ENCODE results near the gene GALNT17. TPM values are rescaled to one million over a fixed set of nuclear protein-coding genes. Genes with fewer than 3 reads are reported as not detected.

The GALNT17 gene
- total RNA-seq, 1 experiment from 2014 or later, result not detected

DNA sequence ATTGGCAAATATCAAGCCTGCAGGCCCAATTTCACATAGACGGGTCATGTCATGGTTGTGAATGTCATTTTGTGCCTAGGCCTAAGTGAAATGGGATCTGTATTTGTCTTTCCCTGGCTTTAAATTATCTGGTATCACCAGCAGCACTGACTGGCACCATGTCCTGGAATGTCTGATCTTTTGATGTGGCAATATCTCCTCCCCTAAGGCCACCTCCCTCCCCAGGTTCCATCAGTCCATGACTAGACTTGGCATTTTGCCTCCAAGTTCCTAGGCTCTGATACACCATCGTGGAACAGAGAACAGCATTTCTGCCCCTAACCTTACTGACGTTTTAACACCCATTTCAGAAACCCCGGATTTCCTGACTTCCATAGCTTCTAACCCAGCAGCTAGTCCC is 513.9 kb downstream of the GALNT17 start:
- Histone ChIP-seq H3K4me3 (no peak overlapping the region), H3K4me1 (replicated peaks) (no peaks in the 10 kb centered on the region), H3K27me3 (replicated peaks) (no peaks in the 10 kb centered on the region), H3K27ac (no peak overlapping the region), H3K9me3 (replicated peaks) (0 out of 2 replicates have a peak, but pooled peaks cover 3% of the 10 kb centered on the region), H3K36me3 (no peaks in the 10 kb centered on the region)
- DNase-seq (ENCODE audit: low read depth in 1 of 2, low spot score in 2 of 2), result no peak

DNA sequence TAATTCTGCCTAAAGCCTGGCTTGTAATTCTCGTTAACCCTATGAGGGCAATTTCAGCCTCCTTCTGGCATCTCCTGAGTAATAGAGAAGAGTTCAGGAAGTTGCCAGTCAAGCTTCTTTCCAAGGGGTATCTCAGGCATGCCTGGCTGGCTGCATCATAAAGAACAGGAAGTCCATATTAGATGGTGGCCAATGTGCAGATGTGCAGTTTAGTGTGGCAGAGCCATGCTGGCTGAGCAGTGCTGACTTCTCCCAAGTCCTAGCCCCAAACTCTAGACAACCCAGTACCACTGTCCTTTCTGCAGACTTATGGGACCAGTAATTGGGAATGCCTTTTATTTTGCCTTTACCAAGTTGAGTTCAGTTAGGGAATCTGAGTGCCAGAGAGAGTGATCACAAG is 517.9 kb downstream of the GALNT17 start:
- Histone ChIP-seq H3K9me3 (replicated peaks) (0 out of 2 replicates have a peak, but pooled peaks cover 3% of the 10 kb centered on the region), H3K36me3 (no peaks in the 10 kb centered on the region), H3K4me1 (replicated peaks) (no peaks in the 10 kb centered on the region), H3K27ac (no peak overlapping the region), H3K27me3 (replicated peaks) (no peaks in the 10 kb centered on the region), H3K4me3 (no peak overlapping the region)
- DNase-seq (ENCODE audit: low read depth in 1 of 2, low spot score in 2 of 2), result no peak

DNA sequence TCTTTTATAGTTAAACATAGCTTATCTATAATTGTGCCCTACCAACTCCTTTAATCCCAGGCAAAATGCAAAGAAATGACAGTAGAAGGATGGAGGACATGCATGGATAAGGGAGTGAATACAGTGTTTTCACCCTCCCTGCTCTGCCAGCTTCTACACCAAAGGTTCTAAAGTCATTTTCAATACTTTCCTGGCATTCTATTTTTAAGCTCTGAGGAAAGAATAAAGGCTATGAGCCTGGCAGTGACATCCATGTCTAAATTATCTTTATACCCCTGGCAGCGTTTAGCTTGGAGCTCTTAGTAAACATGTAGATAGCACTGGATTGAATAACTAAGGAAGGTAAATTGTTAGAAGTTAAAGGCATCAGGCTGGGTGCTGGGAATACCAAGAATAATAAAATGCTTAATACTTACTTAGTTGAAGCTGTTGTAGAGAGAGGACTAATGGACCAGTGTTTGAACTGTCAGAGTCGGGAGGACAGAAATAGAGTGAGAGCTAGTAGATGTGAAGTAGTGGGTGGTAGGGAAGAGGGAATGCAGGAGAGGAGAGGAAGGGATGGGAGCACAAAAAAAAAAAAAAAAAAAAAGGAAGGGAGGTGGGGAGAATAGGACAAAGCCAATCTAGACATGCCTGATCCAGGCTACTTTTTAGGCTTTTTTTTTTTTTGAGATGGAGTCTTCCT is 518.9 kb downstream of the GALNT17 start:
- no peak for DNase-seq (ENCODE audit: low read depth in 1 of 2, low spot score in 2 of 2)
- no peaks in the 10 kb centered on the region for H3K4me1 ChIP-seq (replicated peaks)
- 0 out of 2 replicates have a peak, but pooled peaks cover 3% of the 10 kb centered on the region for H3K9me3 ChIP-seq (replicated peaks)
- no peak overlapping the region for H3K4me3 ChIP-seq
- H3K27me3 ChIP-seq (replicated peaks), result no peaks in the 10 kb centered on the region
- no peak overlapping the region for H3K27ac ChIP-seq
- H3K36me3 ChIP-seq, result no peaks in the 10 kb centered on the region

DNA sequence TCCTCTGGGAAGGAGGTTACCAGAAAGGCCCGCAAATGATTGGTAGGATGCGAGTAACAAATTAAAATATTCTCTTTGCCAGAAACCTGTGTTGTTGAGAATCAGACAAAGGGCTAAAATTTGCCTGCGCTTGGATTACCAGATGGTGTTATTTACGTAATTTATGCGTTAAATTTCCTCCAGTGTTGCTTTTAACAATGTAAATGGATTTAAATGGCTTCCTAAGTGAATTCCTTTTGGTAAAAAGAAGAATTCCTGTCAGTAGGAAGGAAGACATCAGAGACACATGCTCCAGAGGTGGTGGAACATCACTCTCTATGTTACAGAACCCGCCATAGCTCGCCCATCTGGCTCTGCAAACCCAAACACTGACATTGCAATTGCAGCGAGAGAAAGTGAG is 520.6 kb downstream of the GALNT17 start:
- Histone ChIP-seq H3K4me1 (replicated peaks) (no peaks in the 10 kb centered on the region), H3K36me3 (no peaks in the 10 kb centered on the region), H3K4me3 (no peak overlapping the region), H3K9me3 (replicated peaks) (0 out of 2 replicates have a peak, but pooled peaks cover 3% of the 10 kb centered on the region), H3K27me3 (replicated peaks) (no peaks in the 10 kb centered on the region), H3K27ac (no peak overlapping the region)
- DNase-seq (ENCODE audit: low read depth in 1 of 2, low spot score in 2 of 2), result no peak

DNA sequence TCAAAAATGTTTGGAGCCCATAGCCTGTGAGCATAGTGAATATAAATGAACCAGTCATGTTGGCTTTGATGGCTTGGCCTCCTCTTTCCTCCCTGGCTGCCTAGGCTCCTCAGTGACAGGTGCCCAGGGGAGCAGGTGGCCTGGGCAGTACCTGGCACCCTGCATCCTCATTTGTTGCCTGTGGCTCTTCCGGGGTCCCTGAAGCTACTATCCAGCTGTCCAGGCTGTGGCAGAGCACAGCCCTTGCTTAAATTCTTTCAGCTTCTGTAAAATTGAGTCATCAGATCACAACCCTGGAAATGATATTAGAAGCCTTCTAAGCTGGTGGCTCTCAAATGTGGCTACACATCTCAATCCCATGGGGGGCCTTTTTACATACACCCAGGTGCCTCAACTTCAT is 525.4 kb downstream of the GALNT17 start:
- Histone ChIP-seq H3K27me3 (replicated peaks) (no peaks in the 10 kb centered on the region), H3K4me1 (replicated peaks) (no peaks in the 10 kb centered on the region), H3K36me3 (no peaks in the 10 kb centered on the region), H3K27ac (no peak overlapping the region), H3K9me3 (replicated peaks) (no peaks in the 10 kb centered on the region; the same call in 1 of the 2 replicates), H3K4me3 (no peak overlapping the region)
- no peak for DNase-seq (ENCODE audit: low read depth in 1 of 2, low spot score in 2 of 2)

DNA sequence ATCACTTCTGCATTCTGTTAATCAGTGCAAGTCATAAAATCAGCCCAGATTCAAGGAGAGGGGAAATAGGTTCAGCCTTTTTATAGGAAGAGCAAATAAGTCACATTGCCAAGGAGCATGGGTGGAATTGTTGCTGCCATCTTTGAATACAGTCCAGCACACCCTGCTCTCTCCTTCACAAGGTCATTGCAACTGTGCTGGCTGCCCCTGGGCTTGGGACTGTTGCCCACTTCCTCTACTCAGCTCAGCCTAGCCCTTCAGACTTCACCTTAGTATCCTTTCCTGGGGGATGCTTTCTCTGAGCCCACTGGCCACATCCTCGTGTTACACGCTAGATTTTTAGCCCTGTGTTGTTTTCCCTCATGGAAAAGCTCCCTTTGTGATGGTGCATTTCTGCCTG is 527.7 kb downstream of the GALNT17 start:
- Histone ChIP-seq H3K4me3 (no peak overlapping the region), H3K9me3 (replicated peaks) (no peaks in the 10 kb centered on the region; the same call in 1 of the 2 replicates), H3K27me3 (replicated peaks) (no peaks in the 10 kb centered on the region), H3K36me3 (no peaks in the 10 kb centered on the region), H3K27ac (no peak overlapping the region), H3K4me1 (replicated peaks) (no peaks in the 10 kb centered on the region)
- DNase-seq (ENCODE audit: low read depth in 1 of 2, low spot score in 2 of 2), result no peak

DNA sequence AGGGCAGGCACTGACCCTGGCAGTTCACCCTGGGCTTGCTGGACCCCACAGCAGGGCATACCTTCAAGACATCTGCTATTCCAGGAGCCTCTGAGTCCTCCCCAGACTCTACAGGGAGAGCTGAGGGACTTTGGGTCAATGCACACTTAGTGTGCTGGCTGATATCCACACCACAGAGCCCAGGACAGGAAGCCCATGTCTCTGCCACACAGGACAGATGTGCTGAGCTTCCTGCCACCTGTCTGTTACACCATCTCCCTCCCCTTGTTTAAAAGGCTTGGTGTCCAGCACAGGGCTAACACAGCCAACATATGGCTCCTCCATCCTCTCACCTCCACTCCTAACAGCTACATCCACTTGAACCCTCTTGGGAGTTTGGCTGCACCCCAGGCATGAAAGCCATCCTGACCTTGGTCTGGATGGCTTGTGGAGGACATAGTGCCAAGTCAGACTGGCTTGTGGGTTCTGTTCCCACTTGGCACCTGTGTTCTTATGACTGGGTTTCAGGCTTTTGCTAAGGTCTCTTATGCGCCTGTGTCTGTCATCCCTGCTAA is 529.8 kb downstream of the GALNT17 start:
- H3K27me3 ChIP-seq (replicated peaks), result no peaks in the 10 kb centered on the region
- no peaks in the 10 kb centered on the region for H3K36me3 ChIP-seq
- no peak overlapping the region for H3K27ac ChIP-seq
- H3K9me3 ChIP-seq (replicated peaks), result no peaks in the 10 kb centered on the region; the same call in 1 of the 2 replicates
- no peak for DNase-seq (ENCODE audit: low read depth in 1 of 2, low spot score in 2 of 2)
- H3K4me3 ChIP-seq, result no peak overlapping the region
- no peaks in the 10 kb centered on the region for H3K4me1 ChIP-seq (replicated peaks)

DNA sequence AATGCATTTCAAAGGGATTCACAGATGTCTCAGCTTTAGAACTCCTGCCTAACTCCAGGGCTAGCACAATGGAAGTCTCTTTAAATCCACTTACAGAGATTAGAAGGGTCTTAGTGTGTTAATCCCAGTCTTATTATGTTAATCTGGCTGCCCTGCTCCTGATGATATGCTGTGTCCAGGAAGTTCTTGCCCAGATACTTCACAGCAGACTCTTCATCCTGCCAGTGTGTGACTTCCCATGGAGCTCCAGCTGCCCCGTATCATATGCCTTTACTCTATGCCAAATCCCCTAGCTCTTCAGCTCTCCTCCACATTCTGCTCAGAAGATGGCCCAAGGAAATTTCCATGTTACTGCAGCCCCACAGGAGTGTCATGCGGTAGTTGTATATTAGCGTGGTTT is 533.8 kb downstream of the GALNT17 start:
- no peak overlapping the region for H3K27ac ChIP-seq
- no peak for DNase-seq (ENCODE audit: low read depth in 1 of 2, low spot score in 2 of 2)
- no peaks in the 10 kb centered on the region for H3K4me1 ChIP-seq (replicated peaks)
- no peak overlapping the region for H3K4me3 ChIP-seq
- H3K27me3 ChIP-seq (replicated peaks), result no peaks in the 10 kb centered on the region
- no peaks in the 10 kb centered on the region for H3K36me3 ChIP-seq
- peaks cover 3% of the 10 kb centered on the region; the same call in 1 of the 2 replicates for H3K9me3 ChIP-seq (replicated peaks)

DNA sequence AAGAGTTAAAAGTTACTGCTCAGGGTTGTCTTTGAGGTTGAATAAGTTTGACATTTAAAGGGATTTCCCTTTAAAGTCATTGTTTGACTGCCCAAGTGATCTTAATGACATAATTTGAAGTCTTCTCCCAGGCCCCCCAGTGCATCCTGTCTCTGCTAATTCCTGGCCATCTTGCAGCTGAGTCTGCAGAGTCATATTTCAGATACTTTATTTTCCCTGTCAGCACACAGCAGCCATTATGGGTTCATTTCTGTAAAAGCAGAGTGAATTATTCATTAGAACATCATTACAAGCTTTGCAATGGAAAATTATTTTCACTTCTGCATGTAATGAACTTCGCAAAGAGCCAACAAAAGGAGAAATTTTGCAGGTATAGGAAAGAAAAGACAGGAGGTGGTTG is 536.6 kb downstream of the GALNT17 start:
- Histone ChIP-seq H3K9me3 (replicated peaks) (peaks cover 3% of the 10 kb centered on the region; the same call in 1 of the 2 replicates), H3K27ac (no peak overlapping the region), H3K4me1 (replicated peaks) (no peaks in the 10 kb centered on the region), H3K36me3 (no peaks in the 10 kb centered on the region), H3K4me3 (no peak overlapping the region), H3K27me3 (replicated peaks) (no peaks in the 10 kb centered on the region)
- DNase-seq (ENCODE audit: low read depth in 1 of 2, low spot score in 2 of 2), result no peak

DNA sequence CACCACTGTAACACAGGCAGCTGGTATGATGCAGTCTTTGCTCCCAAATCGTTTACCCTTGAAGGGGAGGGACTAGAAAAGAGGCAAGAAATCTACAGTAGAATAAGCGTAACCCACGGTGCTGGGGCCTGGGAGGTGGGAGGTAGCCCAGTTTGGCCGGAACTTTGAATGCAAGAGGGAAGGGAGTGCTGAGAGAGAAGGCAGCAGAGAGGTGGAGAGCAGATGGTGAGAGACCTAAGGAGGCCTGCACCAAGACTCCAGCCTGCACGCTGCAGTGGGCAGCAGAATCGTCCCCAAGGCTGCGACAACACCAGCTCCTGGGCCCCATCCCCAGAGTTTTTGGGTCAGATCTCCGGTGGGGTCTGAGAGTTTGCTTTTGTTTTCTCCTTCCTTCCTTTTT is 547.5 kb downstream of the GALNT17 start:
- Histone ChIP-seq H3K4me1 (replicated peaks) (no peaks in the 10 kb centered on the region), H3K4me3 (no peak overlapping the region), H3K27me3 (replicated peaks) (no peaks in the 10 kb centered on the region), H3K9me3 (replicated peaks) (peaks cover 12% of the 10 kb centered on the region), H3K27ac (no peak overlapping the region), H3K36me3 (no peaks in the 10 kb centered on the region)
- no peak for DNase-seq (ENCODE audit: low read depth in 1 of 2, low spot score in 2 of 2)

DNA sequence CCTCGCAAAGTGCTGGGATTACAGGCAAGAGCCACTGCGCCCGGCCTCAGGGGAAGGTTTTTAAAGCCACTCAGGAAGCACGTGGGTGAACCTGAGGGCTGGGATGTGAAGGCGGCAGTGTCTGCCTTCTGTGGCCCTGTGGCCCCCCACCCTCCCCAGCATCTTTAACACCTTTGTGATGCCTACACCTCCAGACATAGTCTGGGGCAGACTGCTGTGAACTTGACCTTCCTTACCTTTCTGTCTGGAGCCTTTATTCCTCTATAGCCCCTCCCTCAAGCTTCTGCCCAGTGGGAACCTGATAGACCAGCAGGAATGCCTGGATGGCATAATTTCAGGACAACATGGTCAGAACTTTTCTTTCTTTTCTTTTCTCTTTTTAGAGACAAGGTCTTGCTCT is 550.2 kb downstream of the GALNT17 start:
- H3K36me3 ChIP-seq, result no peaks in the 10 kb centered on the region
- DNase-seq (ENCODE audit: low read depth in 1 of 2, low spot score in 2 of 2), result no peak
- peaks cover 11% of the 10 kb centered on the region for H3K9me3 ChIP-seq (replicated peaks)

DNA sequence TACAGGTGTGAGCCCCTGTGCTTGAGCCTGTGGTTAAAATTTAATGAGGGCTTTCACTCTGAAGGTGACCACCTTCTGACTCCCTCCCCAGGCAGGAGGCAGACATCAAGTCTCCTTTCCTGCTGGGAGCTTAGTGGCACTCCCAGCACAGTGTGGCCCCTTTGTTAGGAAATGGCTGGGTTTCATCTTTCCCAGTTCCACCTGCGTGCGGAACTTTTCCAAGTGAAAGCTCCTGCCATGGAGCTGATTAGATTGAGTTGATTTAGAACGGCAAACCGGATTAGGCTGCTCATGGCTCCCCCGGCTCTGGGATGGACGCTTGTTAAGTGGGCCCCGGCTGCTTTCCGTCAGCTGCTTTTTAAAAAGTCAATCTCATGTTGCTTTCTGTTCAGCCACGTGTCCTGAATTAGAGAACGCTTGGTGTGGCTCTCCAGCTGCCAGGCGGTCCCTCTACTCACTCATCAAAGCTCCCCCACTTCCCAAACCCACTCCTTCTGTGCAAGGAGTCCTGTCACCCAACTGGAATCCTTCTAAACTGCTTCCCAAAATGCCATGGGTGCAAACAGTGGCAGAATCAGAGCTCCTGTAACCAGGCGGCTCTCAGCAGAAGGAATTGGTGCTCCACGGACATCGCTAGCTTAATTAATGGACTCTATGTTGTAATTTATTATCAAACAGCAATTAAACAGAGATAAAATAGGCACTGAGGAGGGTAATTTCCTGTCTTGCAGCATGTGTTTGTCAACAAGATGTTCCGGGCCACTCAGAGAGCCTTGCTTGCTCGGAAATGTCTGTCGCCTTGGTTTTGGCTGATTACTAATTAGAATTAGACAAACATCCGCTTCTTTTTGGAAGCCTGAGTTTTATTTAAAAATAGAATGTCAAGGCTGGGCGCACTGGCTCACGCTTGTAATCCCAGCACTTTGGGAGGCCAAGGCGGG is 551.2 kb downstream of the GALNT17 start:
- H3K27me3 ChIP-seq (replicated peaks), result no peaks in the 10 kb centered on the region
- no peaks in the 10 kb centered on the region for H3K36me3 ChIP-seq
- H3K4me1 ChIP-seq (replicated peaks), result no peaks in the 10 kb centered on the region
- no peak overlapping the region for H3K27ac ChIP-seq
- DNase-seq (ENCODE audit: low read depth in 1 of 2, low spot score in 2 of 2), result no peak
- no peak overlapping the region for H3K4me3 ChIP-seq
- peaks cover 11% of the 10 kb centered on the region for H3K9me3 ChIP-seq (replicated peaks)

More for the DNA sequence above, 550.2 kb downstream of the GALNT17 start:
- H3K27ac ChIP-seq, result no peak overlapping the region
- no peaks in the 10 kb centered on the region for H3K27me3 ChIP-seq (replicated peaks)
- no peak overlapping the region for H3K4me3 ChIP-seq
- H3K4me1 ChIP-seq (replicated peaks), result no peaks in the 10 kb centered on the region

DNA sequence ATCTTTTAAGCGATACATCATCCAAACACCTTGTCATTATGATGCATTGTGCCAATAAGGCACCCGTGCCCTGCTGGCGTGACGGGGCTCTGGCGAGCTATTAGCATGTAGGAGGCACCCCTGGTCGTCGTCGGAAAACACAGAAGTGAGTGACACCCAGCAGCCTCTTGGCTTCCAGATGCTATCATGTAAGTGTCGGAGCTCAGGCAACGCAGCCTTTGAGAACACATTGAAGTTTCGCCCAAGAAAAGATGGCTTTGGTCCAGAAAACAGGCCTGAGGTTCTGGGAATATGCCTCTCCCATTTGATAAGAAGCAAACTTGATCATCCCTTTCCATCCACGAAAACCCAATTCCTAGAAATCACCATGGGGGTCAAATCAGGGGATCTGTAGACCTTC is 555.3 kb downstream of the GALNT17 start:
- no peak for DNase-seq (ENCODE audit: low read depth in 1 of 2, low spot score in 2 of 2)
- H3K4me3 ChIP-seq, result no peak overlapping the region
- H3K27me3 ChIP-seq (replicated peaks), result no peaks in the 10 kb centered on the region
- no peak overlapping the region for H3K27ac ChIP-seq
- no peaks in the 10 kb centered on the region for H3K4me1 ChIP-seq (replicated peaks)
- H3K9me3 ChIP-seq (replicated peaks), result peaks cover 3% of the 10 kb centered on the region; the same call in 1 of the 2 replicates
- H3K36me3 ChIP-seq, result no peaks in the 10 kb centered on the region

Measured in SJSA1 (cell line).